GM12878 (cell line): Measurements from ENCODE around the gene AGPAT4.

Experiments
- CEBPB ChIP-seq, 2 experiments: fragments of 150-350 bp in 1 of 2; IDR thresholded peaks; 2 replicates each; pipeline ENCODE4 v1.6.1; 2012 to 2014; ENCODE audit warnings: low read depth in 2 of 2, low read length in 2 of 2, borderline replicate concordance in 1 of 2, inconsistent platforms in 1 of 2
- ELK1 ChIP-seq: IDR thresholded peaks from 2 replicates; pipeline ENCODE4 v1.6.1; 2012; ENCODE audit warnings: low read depth, low read length, improper control_type of control experiment
- EP300 ChIP-seq, 2 experiments: fragments of 150-350 bp in 1 of 2; IDR thresholded peaks; 2 replicates each; pipeline ENCODE4 v1.6.1; 2011 to 2012; ENCODE audit warnings: low read depth in 2 of 2, low read length in 2 of 2, borderline replicate concordance in 1 of 2, improper control_type of control experiment in 1 of 2, inconsistent platforms in 1 of 2; ENCODE audit not compliant: control insufficient read depth in 1 of 2
- EZH2 ChIP-seq: IDR thresholded peaks from 2 replicates; pipeline ENCODE4 v1.6.1; 2012; ENCODE audit warnings: low read depth, mild to moderate bottlenecking, control low read depth, inconsistent platforms, low read length, borderline replicate concordance; ENCODE audit not compliant: control insufficient read depth
- POLR2A ChIP-seq: IDR thresholded peaks from 2 replicates; pipeline ENCODE4 v1.6.1; 2011; ENCODE audit warnings: low read depth, mild to moderate bottlenecking, low read length
- SMARCA5 ChIP-seq: fragments of 450-650 bp; IDR thresholded peaks from 2 replicates; pipeline ENCODE4 v1.6.1; 2017; ENCODE audit warnings: mild to moderate bottlenecking
- SREBF2 ChIP-seq: IDR thresholded peaks from 2 replicates; pipeline ENCODE4 v1.6.1; 2012; ENCODE audit warnings: mild to moderate bottlenecking, low read length
- USF1 ChIP-seq: IDR thresholded peaks from 2 replicates; pipeline ENCODE4 v1.6.1; 2011; ENCODE audit warnings: borderline replicate concordance, low read depth, mild to moderate bottlenecking, moderate library complexity, mixed read lengths, low read length; ENCODE audit not compliant: insufficient read depth; ENCODE audit errors: extremely low read length
- TF ChIP-seq, protein P1 (sequence below): fragments of 450-650 bp; IDR thresholded peaks from 2 replicates; pipeline ENCODE4 v1.6.1; 2017; ENCODE audit warnings: mild to moderate bottlenecking, moderate library complexity

DNA sequence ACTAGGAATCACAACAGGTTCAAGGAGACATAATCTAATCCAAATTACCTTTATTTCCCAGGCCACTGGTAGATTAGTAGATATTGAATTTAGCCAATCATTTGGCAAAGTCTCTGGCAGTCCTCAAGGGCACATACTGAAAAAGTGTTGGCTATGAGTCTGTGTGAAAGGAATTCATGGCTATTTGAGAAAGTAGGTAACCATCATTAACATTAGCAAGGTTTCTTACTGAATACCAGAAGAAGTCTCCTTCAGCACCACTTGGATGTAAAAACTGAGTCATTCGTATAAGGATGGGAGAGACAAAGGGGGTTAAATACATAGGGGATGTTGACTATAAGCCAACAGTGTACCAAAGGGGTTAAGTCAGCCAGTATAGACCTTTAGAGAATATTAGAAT lies 36.7 kb downstream of the AGPAT4 start:
- TF ChIP-seq USF1: no peak
- TF ChIP-seq EZH2: no peak
- TF ChIP-seq CEBPB (IDR thresholded peaks at IDR 0.05; ENCODE audit: borderline replicate concordance in 1 of 2, low read depth in 2 of 2, low read length in 2 of 2): no peak
- no peak for TF ChIP-seq ELK1
- TF ChIP-seq POLR2A: no peak
- TF ChIP-seq, protein P1, sequence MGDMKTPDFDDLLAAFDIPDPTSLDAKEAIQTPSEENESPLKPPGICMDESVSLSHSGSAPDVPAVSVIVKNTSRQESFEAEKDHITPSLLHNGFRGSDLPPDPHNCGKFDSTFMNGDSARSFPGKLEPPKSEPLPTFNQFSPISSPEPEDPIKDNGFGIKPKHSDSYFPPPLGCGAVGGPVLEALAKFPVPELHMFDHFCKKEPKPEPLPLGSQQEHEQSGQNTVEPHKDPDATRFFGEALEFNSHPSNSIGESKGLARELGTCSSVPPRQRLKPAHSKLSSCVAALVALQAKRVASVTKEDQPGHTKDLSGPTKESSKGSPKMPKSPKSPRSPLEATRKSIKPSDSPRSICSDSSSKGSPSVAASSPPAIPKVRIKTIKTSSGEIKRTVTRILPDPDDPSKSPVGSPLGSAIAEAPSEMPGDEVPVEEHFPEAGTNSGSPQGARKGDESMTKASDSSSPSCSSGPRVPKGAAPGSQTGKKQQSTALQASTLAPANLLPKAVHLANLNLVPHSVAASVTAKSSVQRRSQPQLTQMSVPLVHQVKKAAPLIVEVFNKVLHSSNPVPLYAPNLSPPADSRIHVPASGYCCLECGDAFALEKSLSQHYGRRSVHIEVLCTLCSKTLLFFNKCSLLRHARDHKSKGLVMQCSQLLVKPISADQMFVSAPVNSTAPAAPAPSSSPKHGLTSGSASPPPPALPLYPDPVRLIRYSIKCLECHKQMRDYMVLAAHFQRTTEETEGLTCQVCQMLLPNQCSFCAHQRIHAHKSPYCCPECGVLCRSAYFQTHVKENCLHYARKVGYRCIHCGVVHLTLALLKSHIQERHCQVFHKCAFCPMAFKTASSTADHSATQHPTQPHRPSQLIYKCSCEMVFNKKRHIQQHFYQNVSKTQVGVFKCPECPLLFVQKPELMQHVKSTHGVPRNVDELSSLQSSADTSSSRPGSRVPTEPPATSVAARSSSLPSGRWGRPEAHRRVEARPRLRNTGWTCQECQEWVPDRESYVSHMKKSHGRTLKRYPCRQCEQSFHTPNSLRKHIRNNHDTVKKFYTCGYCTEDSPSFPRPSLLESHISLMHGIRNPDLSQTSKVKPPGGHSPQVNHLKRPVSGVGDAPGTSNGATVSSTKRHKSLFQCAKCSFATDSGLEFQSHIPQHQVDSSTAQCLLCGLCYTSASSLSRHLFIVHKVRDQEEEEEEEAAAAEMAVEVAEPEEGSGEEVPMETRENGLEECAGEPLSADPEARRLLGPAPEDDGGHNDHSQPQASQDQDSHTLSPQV: no peak
- TF ChIP-seq SMARCA5: no peak
- TF ChIP-seq SREBF2: no peak
- no peak for TF ChIP-seq EP300 (IDR thresholded peaks at IDR 0.05; ENCODE audit: borderline replicate concordance in 1 of 2, control insufficient read depth in 1 of 2, low read depth in 2 of 2, low read length in 2 of 2)
